Endodermal cell (in vitro differentiated cells): ENCODE data around the gene PLEKHS1. TPM values are rescaled to one million over a fixed set of nuclear protein-coding genes. Genes with fewer than 3 reads are reported as not detected.

ENCODE experiments used
- DNase-seq: peaks from one replicate; pipeline ENCODE4 v3.0.0-alpha.2; 2017
- H3K27ac ChIP-seq: 2 replicates; pipeline ENCODE4 v1.5.1; 2013; ENCODE audit warnings: mild to moderate bottlenecking, low read depth, low read length, moderate library complexity
- H3K27me3 ChIP-seq: 2 replicates; pipeline ENCODE4 v1.6.1; 2013; ENCODE audit warnings: mild to moderate bottlenecking, low read length, moderate library complexity; ENCODE audit not compliant: insufficient read depth, control insufficient read depth, poor library complexity, severe bottlenecking
- H3K36me3 ChIP-seq: 2 replicates; pipeline ENCODE4 v1.7.0; 2013; ENCODE audit warnings: mild to moderate bottlenecking, low read length, moderate library complexity; ENCODE audit not compliant: control insufficient read depth, insufficient read depth
- H3K4me1 ChIP-seq: one replicate; pipeline ENCODE4 v1.7.0; 2013; ENCODE audit warnings: low read length; ENCODE audit not compliant: control insufficient read depth, insufficient read depth
- H3K4me3 ChIP-seq: 2 replicates; pipeline ENCODE4 v1.5.1; 2013; ENCODE audit warnings: mild to moderate bottlenecking, low read length, moderate library complexity
- H3K9ac ChIP-seq: 2 replicates; pipeline ENCODE4 v1.6.1; 2013; ENCODE audit warnings: mild to moderate bottlenecking, low read length, moderate library complexity; ENCODE audit not compliant: poor library complexity, severe bottlenecking; ENCODE audit errors: extremely low read depth
- H3K9me3 ChIP-seq: 2 replicates; pipeline ENCODE4 v1.6.1; 2013; ENCODE audit warnings: mild to moderate bottlenecking, low read length, moderate library complexity; ENCODE audit not compliant: control insufficient read depth
- H3K27ac Mint-ChIP-seq: 2 replicates; pipeline ENCODE4 v1.8.0; 2020; ENCODE audit warnings: mixed read lengths
- H3K27me3 Mint-ChIP-seq: 2 replicates; pipeline ENCODE4 v1.8.0; 2021; ENCODE audit warnings: mild to moderate bottlenecking, mixed read lengths; ENCODE audit not compliant: insufficient read depth
- H3K36me3 Mint-ChIP-seq: 2 replicates; pipeline ENCODE4 v1.8.0; 2020; ENCODE audit warnings: low read depth, mixed read lengths
- H3K4me1 Mint-ChIP-seq: 2 replicates; pipeline ENCODE4 v1.8.0; 2020; ENCODE audit warnings: mixed read lengths
- H3K4me3 Mint-ChIP-seq: 2 replicates; pipeline ENCODE4 v1.8.0; 2020; ENCODE audit warnings: mild to moderate bottlenecking, moderate library complexity, mixed read lengths
- H3K9me3 Mint-ChIP-seq: 2 replicates; pipeline ENCODE4 v1.8.0; 2020; ENCODE audit warnings: mild to moderate bottlenecking, mixed read lengths
- CTCF ChIP-seq: fragments of 200-600 bp; sonication (generic); conservative IDR thresholded peaks from 2 replicates; pipeline ENCODE4 v1.5.0; 2021; ENCODE audit warnings: antibody characterized with exemption, mild to moderate bottlenecking
- WGBS, 2 experiments: methylation state at CpG; one replicate each; pipeline versions ENCODE4 v1.1.5 to v1.1.7; 2013; ENCODE audit warnings: missing lambda C conversion rate in 2 of 2, mixed read lengths in 1 of 2; ENCODE audit not compliant: insufficient coverage in 1 of 2, insufficient read length in 1 of 2; 5-methylcytosine and 5-hydroxymethylcytosine counted together
- total RNA-seq, 2 donors: library from RNA; stranded (reverse); fragmentation: NEBNext Ultra II Directional in 1 of 2; extraction: Animal tissue kit (Norgen Biotek cat#: 25700) in 1 of 2; gene quantifications; 2 replicates in 1 of 2; 3 replicates in 1 of 2; pipeline ENCODE4 v1.2.1, GENCODE V29; 2021

Gene PLEKHS1
- total RNA-seq, 2 donors from 2014 or later = not detected

- no peaks in the 10 kb centered on the region for H3K4me1 Mint-ChIP-seq
- Histone ChIP-seq H3K4me3 (no peak overlapping the region), H3K9ac (no peak overlapping the region), H3K36me3 (no peaks in the 10 kb centered on the region), H3K27me3 (no peaks in the 10 kb centered on the region), H3K27ac (no peak overlapping the region), H3K4me1 (peaks cover 2% of the 10 kb centered on the region), H3K9me3 (no peaks in the 10 kb centered on the region)
- H3K27ac Mint-ChIP-seq = no peak overlapping the region
- H3K9me3 Mint-ChIP-seq = no peaks in the 10 kb centered on the region
- no peak for DNase-seq
- H3K4me3 Mint-ChIP-seq = no peak overlapping the region
- no peaks in the 10 kb centered on the region for H3K36me3 Mint-ChIP-seq
- WGBS, 2 experiments = 100% methylated on average over 1 of the region's 1 CpG; no CpG with 5 or more reads in 1 of the 2 experiments
- H3K27me3 Mint-ChIP-seq = peaks cover 2% of the 10 kb centered on the region
- no peak for TF ChIP-seq CTCF
Observed at GRCh38 chr10:113776553-113776952, 25.1 kb downstream of the PLEKHS1 start.

- Mint-ChIP-seq H3K4me1 (no peaks in the 10 kb centered on the region), H3K4me3 (no peak overlapping the region), H3K27me3 (peaks cover 6% of the 10 kb centered on the region), H3K9me3 (no peaks in the 10 kb centered on the region), H3K36me3 (no peaks in the 10 kb centered on the region), H3K27ac (no peak overlapping the region)
- no peaks in the 10 kb centered on the region for H3K36me3 ChIP-seq
- no peak for DNase-seq
- H3K9ac ChIP-seq = no peak overlapping the region
- 94 to 96% methylated on average over 2 to 3 of the region's 3 CpGs for WGBS, 2 experiments
- no peaks in the 10 kb centered on the region for H3K27me3 ChIP-seq
- no peak overlapping the region for H3K4me3 ChIP-seq
- H3K9me3 ChIP-seq = no peaks in the 10 kb centered on the region
- peak; percentile 48 for TF ChIP-seq CTCF
- H3K4me1 ChIP-seq = peaks cover 2% of the 10 kb centered on the region
- no peak overlapping the region for H3K27ac ChIP-seq
Observed at GRCh38 chr10:113780681-113781250, 29.3 kb downstream of the PLEKHS1 start.

GRCh38 chr10:113782367-113782766, 30.9 kb downstream of the PLEKHS1 start:
- Histone ChIP-seq H3K4me3 (no peak overlapping the region), H3K27ac (no peak overlapping the region), H3K4me1 (peaks cover 2% of the 10 kb centered on the region), H3K36me3 (no peaks in the 10 kb centered on the region), H3K27me3 (no peaks in the 10 kb centered on the region), H3K9me3 (no peaks in the 10 kb centered on the region), H3K9ac (no peak overlapping the region)
- Mint-ChIP-seq H3K4me1 (no peaks in the 10 kb centered on the region), H3K27me3 (peaks cover 6% of the 10 kb centered on the region), H3K9me3 (no peaks in the 10 kb centered on the region), H3K27ac (no peak overlapping the region), H3K4me3 (no peak overlapping the region), H3K36me3 (no peaks in the 10 kb centered on the region)
- DNase-seq = no peak
- no peak for TF ChIP-seq CTCF
- 88 to 90% methylated on average over 12 to 14 of the region's 14 CpGs for WGBS, 2 experiments
